RWPE1 (cell line): ENCODE measurements around the gene IGFL1.
"Not testable (repeated sequence)": the region's sequence is repeated elsewhere in the genome, so short reads cannot be mapped to it uniquely, and the experiment has no call there.

Source experiments
- CTCF ChIA-PET: fragments of 350-600 bp; sonication (Branson Sonifier 250); formaldehyde crosslinking; extraction: SDS; loops from one replicate; lab custom pipeline; 2021; lab: Yijun Ruan, JAX
- POLR2A ChIA-PET: fragments of 400-600 bp; formaldehyde crosslinking; extraction: SDS; loops from one replicate; lab custom pipeline; 2020; ENCODE audit warnings: antibody characterized with exemption; ENCODE audit not compliant: low non-redundant PET; lab: Yijun Ruan, JAX
- DNase-seq: peaks from one replicate; pipeline ENCODE4 v3.0.0; 2012; ENCODE audit warnings: low spot score
- H3K27ac ChIP-seq: fragments of 450-650 bp; 2 replicates; pipeline ENCODE4 v1.5.1; 2017
- CTCF ChIP-seq: fragments of 450-650 bp; conservative IDR thresholded peaks from 2 replicates; pipeline ENCODE4 v1.5.1; 2017; ENCODE audit warnings: low read depth, mild to moderate bottlenecking

Gene IGFL1

DNA sequence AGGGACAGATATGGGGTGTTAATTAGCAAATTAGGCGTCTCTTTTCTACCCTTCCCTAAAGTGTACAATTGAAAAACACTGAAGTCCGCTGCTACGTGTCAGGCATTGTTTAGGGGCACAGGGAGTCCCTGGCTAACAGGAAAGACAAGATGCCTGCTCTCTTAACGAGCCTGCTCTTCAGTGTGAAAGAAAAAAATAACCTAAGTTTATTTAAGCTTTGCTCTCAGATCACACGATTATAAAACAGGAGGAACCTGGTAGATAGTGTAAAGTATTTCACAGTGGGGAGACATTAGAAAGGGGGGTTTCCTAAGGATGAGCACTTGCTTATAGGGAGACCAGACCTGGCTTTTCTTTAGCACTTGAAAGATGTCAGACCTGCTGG is 42.8 kb upstream of the IGFL1 start:
- TF ChIP-seq CTCF = no peak
- ChIA-PET CTCF (interaction anchor here (0.6 kb wide), 2 partner anchors 11 to 209 kb away, joined by 4 to 6 read pairs; no protein-coding TSS in a partner anchor), POLR2A (no interaction called here)
- no peak overlapping the region for H3K27ac ChIP-seq
- no peak for DNase-seq

DNA sequence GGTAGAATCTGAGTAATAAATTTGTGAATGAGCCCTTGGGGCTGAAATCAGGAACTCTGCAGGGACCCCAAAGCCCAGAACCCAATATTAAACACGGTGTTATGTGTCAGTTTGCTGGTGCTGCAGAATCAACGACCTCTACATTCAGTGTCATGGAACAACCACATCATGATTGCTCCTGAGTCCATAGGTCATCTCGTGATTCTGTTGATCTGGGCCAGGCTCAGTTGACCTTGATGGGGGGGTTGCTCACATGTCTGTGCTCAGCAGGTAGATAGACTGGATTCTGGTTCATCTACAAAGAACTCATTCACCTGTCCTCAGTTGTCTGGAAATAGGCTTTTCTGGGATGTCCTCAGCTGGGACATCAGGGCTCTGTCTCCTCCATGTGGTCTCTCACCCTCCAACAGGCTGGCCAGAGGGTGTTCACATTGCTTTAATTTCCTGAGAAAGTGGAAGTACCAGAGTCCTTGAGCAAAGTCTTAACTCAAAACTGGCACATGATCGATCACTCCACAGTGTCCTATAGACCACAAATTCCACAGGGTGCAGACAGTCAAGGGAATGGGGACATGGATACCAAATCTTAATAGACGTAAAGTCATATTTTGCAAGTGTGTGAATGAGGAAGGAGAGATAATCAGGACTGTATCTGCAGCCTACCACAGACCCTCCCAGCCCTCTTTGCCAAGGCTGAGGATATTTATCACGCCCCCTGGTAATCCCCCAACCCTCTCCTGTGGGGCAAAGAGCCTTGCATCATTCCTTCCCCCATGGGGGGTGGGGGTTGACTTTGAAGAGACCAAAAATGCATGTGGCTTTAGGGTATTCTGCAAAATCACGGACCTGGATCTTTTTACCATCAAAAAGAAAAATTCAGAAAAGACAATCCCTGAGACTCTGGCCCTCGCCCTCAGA is 39.3 kb upstream of the IGFL1 start:
- ChIA-PET CTCF (interaction anchor here (0.5 to 2.3 kb wide), 16 partner anchors 9 to 361 kb away, joined by 3 to 13 read pairs (median 4); no protein-coding TSS in a partner anchor), POLR2A (no interaction called here)
- no peak for TF ChIP-seq CTCF
- H3K27ac ChIP-seq = no peak overlapping the region
- no peak for DNase-seq

- no peak for TF ChIP-seq CTCF
- CTCF ChIA-PET = interaction anchor here (0.6 to 1.8 kb wide), 6 partner anchors 13 to 163 kb away, joined by 3 to 7 read pairs (median 3); no protein-coding TSS in a partner anchor
- no peak for DNase-seq
- POLR2A ChIA-PET = no interaction called here
- H3K27ac ChIP-seq = no peak overlapping the region
Observed at GRCh38 chr19:46191356-46191755, 38.2 kb upstream of the IGFL1 start.

DNA sequence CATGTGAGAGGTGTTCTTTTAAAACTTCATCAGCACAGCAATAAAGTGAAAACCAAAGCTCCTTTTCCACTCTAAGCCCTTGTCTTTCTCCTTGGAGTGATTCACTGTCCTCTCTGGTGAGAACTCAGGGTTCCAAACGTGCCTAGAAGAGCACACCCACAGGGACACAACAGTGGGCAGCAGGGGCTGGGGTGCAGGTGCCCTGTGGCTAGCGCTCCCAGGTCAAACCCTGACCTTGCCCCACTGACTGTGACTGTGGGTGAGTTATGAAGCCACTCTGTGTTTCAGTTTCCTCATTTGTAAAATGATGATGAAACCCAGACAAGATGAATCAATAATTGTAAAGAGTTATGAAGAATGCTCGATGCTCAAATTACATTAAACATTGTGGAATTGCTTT is 37.6 kb upstream of the IGFL1 start:
- H3K27ac ChIP-seq = peak overlapping the region; percentile 91
- TF ChIP-seq CTCF = no peak
- CTCF ChIA-PET = interaction anchor here (0.6 to 1.8 kb wide), 6 partner anchors 13 to 163 kb away, joined by 3 to 7 read pairs (median 3); no protein-coding TSS in a partner anchor
- no peak for DNase-seq
- POLR2A ChIA-PET = no interaction called here

DNA sequence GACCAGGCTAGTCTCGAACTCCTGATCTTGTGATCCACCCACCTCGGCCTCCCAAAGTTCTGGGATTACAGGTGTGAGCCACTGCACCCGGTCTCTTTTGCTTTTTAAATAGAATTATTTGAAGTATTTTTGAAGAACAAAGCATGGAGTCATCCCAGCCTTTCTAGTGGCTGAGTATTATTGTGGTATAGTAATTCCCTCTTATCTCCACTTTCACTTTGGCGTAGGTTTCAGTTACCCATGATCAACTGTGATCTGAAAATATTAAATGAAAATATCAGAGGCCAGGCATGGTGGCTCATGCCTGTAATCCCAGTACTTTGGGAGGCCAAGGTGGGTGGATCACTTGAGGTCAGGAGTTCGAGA is 36.9 kb upstream of the IGFL1 start:
- POLR2A ChIA-PET, DNase-seq: not testable (repeated sequence)
- H3K27ac ChIP-seq = peak overlapping the region; percentile 91
- CTCF ChIA-PET = interaction anchor here (0.7 to 1.1 kb wide), 3 partner anchors 77 to 164 kb away, joined by 3 to 4 read pairs (median 3); no protein-coding TSS in a partner anchor

GRCh38 chr19:46192992-46193650 is 36.4 kb upstream of the IGFL1 start:
- CTCF ChIA-PET = interaction anchor here (0.6 to 1.1 kb wide), 6 partner anchors 72 to 498 kb away, joined by 3 to 4 read pairs (median 3); no protein-coding TSS in a partner anchor
- DNase-seq = peak; percentile 70
- peak overlapping the region; percentile 91 for H3K27ac ChIP-seq
- POLR2A ChIA-PET = no interaction called here
- TF ChIP-seq CTCF = no peak
